ENCODE measurements around the gene HTR3A. TPM values are rescaled to one million over a fixed set of nuclear protein-coding genes. Genes with fewer than 3 reads are reported as not detected.

HTR3A gene
- total RNA-seq, 2 experiments from 2014 or later: not detected

DNA sequence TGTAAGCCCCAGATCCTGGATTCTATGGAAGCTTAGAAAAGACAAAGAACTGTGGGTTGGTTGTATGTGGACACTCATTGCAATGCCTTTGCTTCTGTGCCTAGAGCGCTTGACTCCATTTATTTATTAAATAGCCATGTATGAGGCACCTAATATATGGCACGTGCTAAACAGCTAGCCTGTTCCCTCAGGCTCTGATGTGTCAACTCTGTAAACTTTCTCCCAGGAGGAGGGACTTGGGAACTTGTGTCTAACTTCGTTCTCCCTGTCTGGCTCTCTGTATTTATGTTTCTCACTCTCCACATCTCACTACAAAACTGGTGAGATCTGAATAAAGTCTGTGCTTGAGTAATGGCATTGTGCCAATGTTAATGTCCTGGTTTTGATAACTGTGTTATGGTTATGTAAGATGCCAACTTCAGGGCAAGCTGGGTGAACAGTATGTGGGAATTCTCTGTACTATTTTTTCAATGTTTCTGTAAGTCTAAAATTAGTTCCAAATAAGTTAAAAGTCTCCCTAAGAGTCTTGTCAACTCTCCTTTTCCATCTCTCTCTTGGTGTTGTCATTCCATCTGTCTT, 50.5 kb downstream of the HTR3A start:
- Mint-ChIP-seq H3K27me3 (no peaks in the 10 kb centered on the region), H3K4me3 (no peak overlapping the region), H3K9me3 (ENCODE audit: low read depth) (no peaks in the 10 kb centered on the region), H3K4me1 (peaks cover 1% of the 10 kb centered on the region), H3K27ac (no peak overlapping the region), H3K36me3 (ENCODE audit: low read depth) (no peaks in the 10 kb centered on the region)
- DNase-seq: no peak
- POLR2A ChIA-PET: no interaction called here
- CTCF ChIA-PET: interaction anchor here (2.4 kb wide), 1 partner anchor 236 kb away, joined by 9 read pairs; no protein-coding TSS in a partner anchor
- no peak for ATAC-seq
- intact Hi-C loops (cut with DNase I, micrococcal nuclease): no loop called here

DNA sequence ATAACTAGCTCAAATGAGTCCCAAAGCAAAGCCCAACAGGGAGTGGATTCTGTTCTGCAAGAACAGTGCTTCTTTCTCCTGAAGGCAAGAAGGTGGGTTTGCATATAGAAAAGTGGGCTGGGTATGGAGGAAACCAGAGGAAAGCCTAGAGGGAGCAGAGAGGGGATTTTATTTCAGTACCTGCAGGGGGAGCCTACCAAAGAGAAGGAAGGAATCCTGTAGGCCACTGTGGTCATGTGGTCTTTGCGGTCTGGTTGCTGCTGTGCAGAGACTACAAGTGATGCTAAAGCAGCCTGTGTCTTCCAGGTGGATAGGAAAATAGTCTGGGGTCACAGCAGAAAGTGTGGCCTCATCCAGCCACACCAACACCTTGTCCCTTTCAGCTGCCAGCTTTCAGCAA, 51.4 kb downstream of the HTR3A start:
- H3K27ac Mint-ChIP-seq: no peak overlapping the region
- no peaks in the 10 kb centered on the region for H3K27me3 Mint-ChIP-seq
- POLR2A ChIA-PET: no interaction called here

DNA sequence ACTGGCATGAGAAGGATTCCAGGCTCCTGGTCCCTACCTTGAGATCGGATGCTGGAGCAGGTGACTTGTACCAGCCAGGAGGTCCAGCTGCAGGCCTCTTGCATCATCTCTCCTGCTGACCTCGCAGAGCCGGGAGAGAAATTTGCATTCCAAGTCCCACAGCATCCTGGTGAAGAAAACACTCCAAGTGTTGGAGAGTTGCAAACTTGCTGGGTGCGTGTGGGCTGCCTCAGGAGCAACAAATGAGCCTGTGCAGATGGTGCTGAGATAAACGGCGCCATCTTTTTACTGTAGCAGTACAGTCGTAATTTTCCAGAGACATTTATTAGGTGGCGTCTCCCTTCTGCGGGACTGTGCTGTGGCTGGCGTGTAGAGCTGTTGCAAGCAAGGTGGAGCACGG, 52.5 kb downstream of the HTR3A start:
- ChIA-PET CTCF (interaction anchor here (1.1 to 1.2 kb wide), 3 partner anchors 13 to 233 kb away, joined by 3 to 4 read pairs (median 3); no protein-coding TSS in a partner anchor), POLR2A (no interaction called here)
- H3K36me3 Mint-ChIP-seq (ENCODE audit: low read depth): no peaks in the 10 kb centered on the region
- H3K9me3 Mint-ChIP-seq (ENCODE audit: low read depth): no peaks in the 10 kb centered on the region
- no peaks in the 10 kb centered on the region for H3K27me3 Mint-ChIP-seq
- peaks cover 1% of the 10 kb centered on the region for H3K4me1 Mint-ChIP-seq
- no peak overlapping the region for H3K27ac Mint-ChIP-seq
- H3K4me3 Mint-ChIP-seq: no peak overlapping the region
- no peak for DNase-seq
- no peak for ATAC-seq
- intact Hi-C loops (cut with DNase I, micrococcal nuclease): no loop called here

More for the DNA sequence above, 51.4 kb downstream of the HTR3A start:
- CTCF ChIA-PET: interaction anchor here (1.2 to 2.4 kb wide), 2 partner anchors 227 to 235 kb away, joined by 3 to 9 read pairs; no protein-coding TSS in a partner anchor
- intact Hi-C loops (cut with DNase I, micrococcal nuclease): no loop called here
- H3K4me1 Mint-ChIP-seq: peaks cover 1% of the 10 kb centered on the region
- H3K36me3 Mint-ChIP-seq (ENCODE audit: low read depth): no peaks in the 10 kb centered on the region
- no peak overlapping the region for H3K4me3 Mint-ChIP-seq
- peak; percentile 51 for ATAC-seq
- H3K9me3 Mint-ChIP-seq (ENCODE audit: low read depth): no peaks in the 10 kb centered on the region
- DNase-seq: peak; percentile 42

DNA sequence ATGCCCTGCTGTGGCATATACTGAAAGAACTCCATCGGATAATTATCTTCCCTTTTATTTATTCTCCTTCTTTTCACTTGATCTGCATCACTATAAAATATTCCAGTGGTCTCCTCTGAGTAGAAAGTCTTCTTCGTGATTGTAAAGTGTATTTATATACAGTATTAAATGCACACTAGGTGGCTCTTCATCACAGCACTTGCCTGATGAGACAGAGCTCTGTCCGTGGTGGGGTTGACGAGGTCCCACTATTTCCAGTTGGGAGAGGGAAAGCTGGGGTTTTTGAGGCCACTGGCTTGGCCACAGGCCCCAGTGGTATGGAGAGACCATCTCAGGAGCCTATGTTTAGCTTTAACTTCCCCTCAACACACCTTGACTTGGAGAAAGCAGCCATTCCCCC, 53.0 kb downstream of the HTR3A start:
- peaks cover 1% of the 10 kb centered on the region for H3K4me1 Mint-ChIP-seq
- CTCF ChIA-PET: interaction anchor here (0.6 to 1.1 kb wide), 3 partner anchors 12 to 232 kb away, joined by 3 to 6 read pairs (median 4); no protein-coding TSS in a partner anchor

DNA sequence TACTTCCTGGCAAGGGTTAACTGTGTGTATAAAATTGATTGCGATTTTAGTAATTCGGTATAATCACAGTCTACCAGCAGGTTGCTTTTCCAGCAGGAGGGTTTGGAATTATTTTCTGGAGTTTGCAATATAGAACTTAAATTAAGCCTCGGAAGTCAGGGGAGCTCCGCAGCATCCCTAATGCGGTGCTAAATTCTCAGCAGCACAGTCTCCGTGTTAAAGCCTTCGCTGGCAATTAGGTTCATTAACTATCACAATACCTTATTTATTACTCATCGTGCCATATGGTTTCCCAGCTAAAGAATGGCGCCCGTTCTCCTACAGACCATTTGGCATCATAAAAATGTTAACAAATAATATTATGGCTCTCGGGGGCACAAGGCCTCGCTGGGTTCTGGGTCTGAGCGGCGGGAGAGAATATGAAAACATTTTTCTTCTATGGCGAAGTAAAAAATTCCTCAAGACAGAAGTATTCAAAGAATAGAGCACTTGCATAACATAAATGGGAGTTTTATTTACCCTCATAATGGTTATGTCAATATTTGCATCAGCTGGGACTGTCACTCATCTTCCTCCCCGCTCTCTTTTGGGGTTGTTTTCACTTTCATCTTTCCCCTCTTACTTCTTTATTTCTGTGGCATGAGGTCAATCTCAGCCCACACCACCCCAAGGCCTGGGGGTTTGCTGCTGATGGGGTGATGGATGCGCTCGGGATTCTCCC, 56.5 kb downstream of the HTR3A start:
- no peaks in the 10 kb centered on the region for H3K9me3 Mint-ChIP-seq (ENCODE audit: low read depth)
- ChIA-PET POLR2A (no interaction called here), CTCF (interaction anchor here (0.7 to 1.2 kb wide), 2 partner anchors 36 to 230 kb away, joined by 3 read pairs; no protein-coding TSS in a partner anchor)
- DNase-seq (no peak), ATAC-seq (no peak)
- no peak overlapping the region for H3K4me3 Mint-ChIP-seq
- peaks cover 7% of the 10 kb centered on the region for H3K27me3 Mint-ChIP-seq
- H3K27ac Mint-ChIP-seq: no peak overlapping the region
- intact Hi-C loops (cut with DNase I, micrococcal nuclease): no loop called here
- no peaks in the 10 kb centered on the region for H3K36me3 Mint-ChIP-seq (ENCODE audit: low read depth)
- H3K4me1 Mint-ChIP-seq: peaks cover 1% of the 10 kb centered on the region

More for the DNA sequence above, 53.0 kb downstream of the HTR3A start:
- DNase-seq (no peak), ATAC-seq (no peak)
- no peaks in the 10 kb centered on the region for H3K36me3 Mint-ChIP-seq (ENCODE audit: low read depth)
- H3K4me3 Mint-ChIP-seq: no peak overlapping the region
- no peaks in the 10 kb centered on the region for H3K9me3 Mint-ChIP-seq (ENCODE audit: low read depth)
- no peaks in the 10 kb centered on the region for H3K27me3 Mint-ChIP-seq
- POLR2A ChIA-PET: no interaction called here
- intact Hi-C loops (cut with DNase I, micrococcal nuclease): no loop called here
- no peak overlapping the region for H3K27ac Mint-ChIP-seq

DNA sequence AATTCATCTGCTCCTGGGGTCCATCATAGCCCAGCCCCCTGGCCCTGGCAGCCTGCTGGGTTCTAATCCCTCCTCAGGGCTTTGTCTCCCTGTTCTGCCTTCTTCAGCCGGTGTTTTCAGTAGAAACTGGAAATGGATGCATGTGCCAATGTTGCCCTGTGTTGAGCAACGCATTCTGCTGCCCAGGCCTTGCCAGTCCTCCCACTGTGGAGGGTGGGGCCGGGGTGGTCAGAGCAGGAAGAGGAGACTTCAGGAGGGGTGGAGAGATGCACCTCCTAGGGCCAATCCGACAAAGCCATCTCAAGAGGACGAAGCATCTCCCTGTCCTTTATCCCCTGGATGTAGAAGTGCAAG, 57.0 kb downstream of the HTR3A start:
- Mint-ChIP-seq H3K36me3 (ENCODE audit: low read depth) (no peaks in the 10 kb centered on the region), H3K9me3 (ENCODE audit: low read depth) (no peaks in the 10 kb centered on the region), H3K27me3 (peaks cover 7% of the 10 kb centered on the region), H3K4me3 (no peak overlapping the region), H3K4me1 (no peaks in the 10 kb centered on the region), H3K27ac (no peak overlapping the region)
- CTCF ChIA-PET: no interaction called here
- POLR2A ChIA-PET: no interaction called here
- intact Hi-C loops (cut with DNase I, micrococcal nuclease): no loop called here
- ATAC-seq (no peak), DNase-seq (no peak)

DNA sequence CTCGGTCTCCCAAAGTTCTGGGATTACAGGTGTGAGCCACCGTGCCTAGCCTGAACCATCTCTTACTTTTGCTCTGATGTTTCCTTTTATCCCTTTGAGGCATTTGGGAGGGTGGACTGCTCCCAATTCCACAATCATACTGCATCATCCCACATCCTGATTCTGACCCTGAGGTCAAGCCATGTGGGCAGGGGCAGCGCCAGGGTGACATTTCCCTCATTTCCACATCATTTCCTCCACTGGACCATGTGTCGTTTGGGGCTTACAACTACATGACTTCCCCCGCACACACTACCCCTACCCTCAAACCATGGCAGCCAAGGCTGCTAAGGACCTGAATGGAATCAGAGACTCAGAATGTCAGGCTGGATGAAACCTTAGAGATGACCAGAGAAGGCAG, 58.2 kb downstream of the HTR3A start:
- POLR2A ChIA-PET: no interaction called here
- H3K4me3 Mint-ChIP-seq: no peak overlapping the region
- no peak for DNase-seq
- no peaks in the 10 kb centered on the region for H3K9me3 Mint-ChIP-seq (ENCODE audit: low read depth)
- ATAC-seq: no peak
- no peaks in the 10 kb centered on the region for H3K36me3 Mint-ChIP-seq (ENCODE audit: low read depth)
- no peak overlapping the region for H3K27ac Mint-ChIP-seq
- CTCF ChIA-PET: interaction anchor here (6.6 kb wide), 1 partner anchor 228 kb away, joined by 62 read pairs; no protein-coding TSS in a partner anchor
- H3K4me1 Mint-ChIP-seq: no peaks in the 10 kb centered on the region
- H3K27me3 Mint-ChIP-seq: peaks cover 7% of the 10 kb centered on the region
- intact Hi-C loops (cut with DNase I, micrococcal nuclease): no loop called here

DNA sequence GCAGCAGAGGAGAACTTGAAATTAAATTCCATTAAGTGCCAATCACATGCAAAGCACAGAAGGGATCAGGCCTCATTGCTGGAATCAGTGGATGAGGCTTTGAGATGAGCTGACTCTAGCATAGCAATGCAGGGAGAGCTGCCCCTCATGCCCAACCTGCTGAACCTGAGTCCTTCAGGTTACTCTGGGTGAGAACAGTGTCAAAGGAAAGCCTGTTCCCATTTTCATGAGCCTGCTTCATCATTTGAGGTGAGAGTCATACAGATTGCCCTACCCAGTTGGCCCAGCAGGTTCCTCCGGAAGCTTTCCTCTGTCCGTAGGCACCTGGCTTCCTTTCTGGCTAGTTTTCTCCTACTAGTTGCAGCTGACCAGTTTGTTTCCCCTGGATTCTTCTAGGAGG, 58.7 kb downstream of the HTR3A start:
- CTCF ChIA-PET: interaction anchor here (0.6 to 6.6 kb wide), 2 partner anchors 12 to 228 kb away, joined by 3 to 62 read pairs; no protein-coding TSS in a partner anchor

DNA sequence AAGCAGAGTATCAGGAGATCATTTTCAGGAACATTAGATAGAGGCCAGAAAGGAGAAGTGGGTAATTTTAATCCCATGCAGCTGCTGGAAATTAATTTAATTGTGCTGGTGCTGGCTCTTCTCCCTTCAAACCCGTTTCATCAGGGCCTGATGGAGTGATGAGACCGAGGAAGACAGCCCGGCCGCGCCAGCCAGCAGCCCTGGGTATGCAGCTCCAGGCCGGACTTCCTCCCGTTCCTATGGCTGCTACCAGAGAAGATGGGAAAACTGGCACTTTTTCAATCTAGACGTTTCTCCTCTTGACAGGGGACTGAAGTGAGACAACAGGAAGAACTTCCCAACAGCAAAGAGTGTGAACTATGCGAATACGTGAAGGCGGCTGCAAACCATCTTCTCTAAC, 60.0 kb downstream of the HTR3A start:
- CTCF ChIA-PET: interaction anchor here (0.7 to 6.6 kb wide), 2 partner anchors 158 to 226 kb away, joined by 4 to 62 read pairs; no protein-coding TSS in a partner anchor
- POLR2A ChIA-PET: no interaction called here
- Mint-ChIP-seq H3K4me3 (no peak overlapping the region), H3K4me1 (no peaks in the 10 kb centered on the region), H3K27me3 (peaks cover 7% of the 10 kb centered on the region), H3K27ac (no peak overlapping the region), H3K36me3 (ENCODE audit: low read depth) (no peaks in the 10 kb centered on the region), H3K9me3 (ENCODE audit: low read depth) (no peaks in the 10 kb centered on the region)
- ATAC-seq (no peak), DNase-seq (no peak)
- intact Hi-C loops (cut with DNase I, micrococcal nuclease): loop anchor here in 1 of 2 experiments (5.0 kb wide), 1 partner anchor 138 kb away; no protein-coding TSS in a partner anchor

More for the DNA sequence above, 58.7 kb downstream of the HTR3A start:
- Mint-ChIP-seq H3K36me3 (ENCODE audit: low read depth) (no peaks in the 10 kb centered on the region), H3K4me1 (no peaks in the 10 kb centered on the region), H3K27me3 (peaks cover 7% of the 10 kb centered on the region), H3K27ac (no peak overlapping the region), H3K4me3 (no peak overlapping the region), H3K9me3 (ENCODE audit: low read depth) (no peaks in the 10 kb centered on the region)
- intact Hi-C loops (cut with DNase I, micrococcal nuclease): no loop called here
- POLR2A ChIA-PET: no interaction called here
- DNase-seq (no peak), ATAC-seq (no peak)

DNA sequence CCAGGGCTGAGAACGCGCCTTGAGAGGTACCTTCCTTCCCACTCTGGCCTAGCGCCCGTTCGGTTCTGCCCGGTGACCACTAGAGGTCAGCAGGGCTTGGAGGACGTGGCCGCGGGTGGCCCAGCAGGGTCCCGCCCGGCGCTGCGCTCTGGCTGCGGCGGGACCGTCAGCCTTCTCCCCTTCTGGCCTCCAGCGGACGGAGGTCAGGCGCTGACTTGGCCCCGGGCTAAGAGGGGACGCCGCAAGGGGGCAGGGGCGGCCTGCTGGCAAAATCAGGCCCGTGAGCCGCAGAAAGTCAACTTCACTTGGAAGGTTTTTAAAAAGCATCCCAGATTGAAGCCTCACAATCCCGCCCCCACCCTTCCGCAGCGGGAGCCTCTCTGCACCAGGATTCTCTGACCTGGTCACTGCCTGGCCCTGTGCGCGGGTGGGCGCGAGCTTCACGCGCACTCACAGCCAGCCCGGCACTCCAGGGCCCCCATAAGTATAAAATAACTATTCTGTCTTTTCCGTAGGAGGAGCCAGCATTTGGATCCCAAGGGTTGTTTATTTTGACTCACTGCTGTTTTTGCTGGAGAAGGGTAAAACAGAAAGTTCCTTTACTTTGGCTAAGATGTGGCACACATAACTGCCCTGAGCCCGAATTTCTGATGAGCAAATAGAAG, 61.4 kb downstream of the HTR3A start:
- intact Hi-C loops (cut with DNase I, micrococcal nuclease): loop anchor here (1.0 to 5.0 kb wide), 3 partner anchors 139 to 225 kb away; no protein-coding TSS in a partner anchor
- POLR2A ChIA-PET: no interaction called here
- no peaks in the 10 kb centered on the region for H3K4me1 Mint-ChIP-seq
- no peaks in the 10 kb centered on the region for H3K36me3 Mint-ChIP-seq (ENCODE audit: low read depth)
- ATAC-seq (peak; percentile 88), DNase-seq (peak; percentile 73)
- no peak overlapping the region for H3K27ac Mint-ChIP-seq
- CTCF ChIA-PET: interaction anchor here (0.6 to 6.6 kb wide), 6 partner anchors 17 to 225 kb away, joined by 3 to 62 read pairs (median 3); no protein-coding TSS in a partner anchor
- no peaks in the 10 kb centered on the region for H3K9me3 Mint-ChIP-seq (ENCODE audit: low read depth)
- peaks cover 7% of the 10 kb centered on the region for H3K27me3 Mint-ChIP-seq
- H3K4me3 Mint-ChIP-seq: no peak overlapping the region

DNA sequence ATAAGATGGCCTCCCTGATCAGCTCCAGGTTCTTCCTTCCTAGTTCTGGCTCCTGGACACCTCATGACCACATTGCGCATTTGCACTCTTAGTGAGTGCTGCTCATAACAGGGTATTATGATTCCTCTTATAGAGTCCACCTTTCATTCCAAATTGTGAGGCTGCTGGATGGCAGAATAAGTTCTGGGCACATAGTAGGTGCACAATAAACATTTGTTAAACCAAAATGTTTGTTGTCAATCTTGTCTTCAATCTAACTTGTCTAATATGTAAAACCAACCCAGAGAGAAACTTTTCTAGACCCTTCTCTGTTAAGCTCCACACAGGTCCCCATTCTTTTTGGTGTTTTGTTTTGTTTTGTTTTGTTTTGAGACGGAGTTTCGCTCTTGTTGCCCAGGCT, 62.0 kb downstream of the HTR3A start:
- POLR2A ChIA-PET: no interaction called here
- H3K27ac Mint-ChIP-seq: no peak overlapping the region
- no peak overlapping the region for H3K4me3 Mint-ChIP-seq
- no peaks in the 10 kb centered on the region for H3K9me3 Mint-ChIP-seq (ENCODE audit: low read depth)
- intact Hi-C loops (cut with DNase I, micrococcal nuclease): loop anchor here (1.0 to 5.0 kb wide), 3 partner anchors 140 to 224 kb away; no protein-coding TSS in a partner anchor
- H3K27me3 Mint-ChIP-seq: peaks cover 7% of the 10 kb centered on the region
- CTCF ChIA-PET: interaction anchor here (0.7 to 6.6 kb wide), 2 partner anchors 98 to 224 kb away, joined by 3 to 62 read pairs; no protein-coding TSS in a partner anchor
- no peak for ATAC-seq
- no peaks in the 10 kb centered on the region for H3K36me3 Mint-ChIP-seq (ENCODE audit: low read depth)
- no peak for DNase-seq
- H3K4me1 Mint-ChIP-seq: no peaks in the 10 kb centered on the region
